ENCODE results near the gene ADAMTS3.
"Not testable (repeated sequence)": the region's sequence is repeated elsewhere in the genome, so short reads cannot be mapped to it uniquely, and the experiment has no call there.

The ADAMTS3 gene

GRCh38 chr4:72463724-72464123 is 105.3 kb downstream of the ADAMTS3 start:
- DNase-seq: no peak

GRCh38 chr4:72457158-72457557 is 111.9 kb downstream of the ADAMTS3 start:
- DNase-seq: no peak

- DNase-seq: no peak
These were observed 117.7 kb downstream of the ADAMTS3 start for GRCh38 chr4:72451349-72451748.

- DNase-seq: no peak
These were observed 119.3 kb downstream of the ADAMTS3 start for GRCh38 chr4:72449705-72450104.

- no peak for DNase-seq
These were observed 120.8 kb downstream of the ADAMTS3 start for GRCh38 chr4:72448231-72448630.

- DNase-seq: no peak
These were observed 122.5 kb downstream of the ADAMTS3 start for GRCh38 chr4:72446353-72447055.

- DNase-seq: no peak
These were observed 124.9 kb downstream of the ADAMTS3 start for GRCh38 chr4:72444092-72444491.

GRCh38 chr4:72442715-72443114 is 126.3 kb downstream of the ADAMTS3 start:
- no peak for DNase-seq

GRCh38 chr4:72442147-72442546 is 126.9 kb downstream of the ADAMTS3 start:
- DNase-seq: no peak

- DNase-seq: no peak
These were observed 128.6 kb downstream of the ADAMTS3 start for GRCh38 chr4:72440386-72440785.

GRCh38 chr4:72432975-72433374 is 136.0 kb downstream of the ADAMTS3 start:
- no peak for DNase-seq

GRCh38 chr4:72432282-72432681 is 136.7 kb downstream of the ADAMTS3 start:
- DNase-seq: no peak

- DNase-seq: no peak
These were observed 138.0 kb downstream of the ADAMTS3 start for GRCh38 chr4:72430988-72431387.

GRCh38 chr4:72430050-72430449 is 139.0 kb downstream of the ADAMTS3 start:
- no peak for DNase-seq

GRCh38 chr4:72429397-72429889 is 139.6 kb downstream of the ADAMTS3 start:
- no peak for DNase-seq

- DNase-seq: no peak
These were observed 142.0 kb downstream of the ADAMTS3 start for GRCh38 chr4:72427057-72427456.

- DNase-seq: not testable (repeated sequence)
These were observed 143.1 kb downstream of the ADAMTS3 start for GRCh38 chr4:72425908-72426307.

GRCh38 chr4:72424006-72424405 is 145.0 kb downstream of the ADAMTS3 start:
- no peak for DNase-seq

- no peak for DNase-seq
These were observed 146.6 kb downstream of the ADAMTS3 start for GRCh38 chr4:72422416-72422815.

- DNase-seq: peak; percentile 16
These were observed 150.6 kb downstream of the ADAMTS3 start for GRCh38 chr4:72418458-72418857.

GRCh38 chr4:72410158-72410557 is 158.9 kb downstream of the ADAMTS3 start:
- DNase-seq: no peak

- DNase-seq: no peak
These were observed 160.5 kb downstream of the ADAMTS3 start for GRCh38 chr4:72408568-72408967.

- no peak for DNase-seq
These were observed 163.6 kb downstream of the ADAMTS3 start for GRCh38 chr4:72405417-72405816.

GRCh38 chr4:72397314-72397713 is 171.7 kb downstream of the ADAMTS3 start:
- DNase-seq: no peak

- DNase-seq: no peak
These were observed 174.9 kb downstream of the ADAMTS3 start for GRCh38 chr4:72394012-72394663.

Measured in NCI-H187 (cell line).